HS-27A (cell line): ENCODE results near the gene SMIM33.
"Not testable (repeated sequence)": the region's sequence is repeated elsewhere in the genome, so short reads cannot be mapped to it uniquely, and the experiment has no call there.

Source experiments
- DNase-seq: peaks from one replicate; pipeline ENCODE4 v3.0.0-alpha.2; 2012; ENCODE audit warnings: low read depth, missing footprints

SMIM33 gene

DNA sequence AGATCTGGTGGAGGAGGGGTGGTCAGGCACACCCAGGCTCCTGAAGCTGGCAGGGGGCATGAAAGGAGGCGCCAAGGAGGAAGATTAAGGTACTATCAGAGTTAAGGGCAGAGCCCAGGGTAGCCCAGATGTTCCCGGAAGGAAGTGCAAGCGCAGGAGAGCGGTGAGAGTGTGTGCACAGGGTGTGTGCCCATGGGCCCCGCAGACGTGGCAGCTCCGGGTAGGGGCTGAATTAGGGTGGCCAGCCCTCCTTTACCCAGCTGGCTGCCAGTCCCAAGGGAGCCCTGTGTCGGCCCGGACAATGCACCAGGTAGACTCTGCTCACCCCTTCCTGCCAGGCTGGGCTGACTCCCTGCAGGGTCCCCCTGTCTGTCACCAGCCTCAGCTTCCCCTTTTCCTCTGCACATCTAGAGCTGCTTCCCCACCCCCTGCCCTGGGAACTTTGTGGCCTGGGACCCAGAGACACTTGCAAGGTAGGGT is at the start of gene SMIM33:
SMIM33 (plus strand) TSS at position 184 of the 480 bp plus-strand sequence; CDS start at position 302, 118 bp downstream.
- no peak for DNase-seq

DNA sequence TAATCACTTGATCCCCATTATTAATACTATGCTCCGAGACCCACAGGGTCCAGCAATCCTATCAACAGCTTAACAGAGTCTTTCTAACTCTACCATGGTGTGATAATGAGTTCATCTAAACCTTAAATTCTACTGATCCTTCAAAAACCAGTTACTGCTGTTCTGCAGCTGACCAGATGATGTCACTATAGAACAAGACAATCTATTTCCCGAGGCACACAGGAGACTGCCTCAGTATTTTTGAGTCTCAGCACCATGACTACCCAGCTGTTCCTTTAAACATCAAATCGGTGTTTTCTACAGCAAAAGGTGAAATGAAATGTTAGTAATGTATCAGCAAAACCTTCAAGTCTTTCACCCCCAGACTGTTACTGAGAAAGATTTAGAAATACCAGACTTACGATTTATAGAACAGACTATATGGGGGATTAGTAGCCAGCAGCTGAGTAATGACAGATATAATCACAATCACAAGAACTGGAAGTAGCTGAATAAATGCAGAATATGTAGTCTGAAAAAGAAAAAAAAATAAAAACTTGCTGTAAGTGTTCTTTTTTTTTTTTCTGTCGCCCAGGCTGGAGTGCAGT is 48.4 kb upstream of the SMIM33 start:
- DNase-seq: no peak

DNA sequence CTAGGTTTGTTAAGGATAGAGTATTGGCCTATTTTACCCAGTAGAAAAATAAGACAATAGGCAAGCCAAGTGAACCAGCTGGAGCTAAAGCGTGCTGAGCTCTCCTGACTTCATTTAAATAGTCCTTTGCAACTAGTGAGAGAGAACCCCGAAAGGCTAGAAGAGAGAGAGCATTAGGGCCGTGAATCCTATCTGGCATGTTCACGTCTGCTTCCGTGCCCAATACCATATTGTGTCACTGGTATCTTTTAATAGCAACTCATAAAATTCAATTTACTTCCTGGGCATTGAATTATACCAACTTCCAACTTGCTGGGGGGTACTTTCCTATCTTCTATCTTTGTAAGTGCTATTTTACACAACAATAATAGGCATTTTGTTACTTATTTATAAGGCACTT is 45.3 kb upstream of the SMIM33 start:
- DNase-seq: no peak

DNA sequence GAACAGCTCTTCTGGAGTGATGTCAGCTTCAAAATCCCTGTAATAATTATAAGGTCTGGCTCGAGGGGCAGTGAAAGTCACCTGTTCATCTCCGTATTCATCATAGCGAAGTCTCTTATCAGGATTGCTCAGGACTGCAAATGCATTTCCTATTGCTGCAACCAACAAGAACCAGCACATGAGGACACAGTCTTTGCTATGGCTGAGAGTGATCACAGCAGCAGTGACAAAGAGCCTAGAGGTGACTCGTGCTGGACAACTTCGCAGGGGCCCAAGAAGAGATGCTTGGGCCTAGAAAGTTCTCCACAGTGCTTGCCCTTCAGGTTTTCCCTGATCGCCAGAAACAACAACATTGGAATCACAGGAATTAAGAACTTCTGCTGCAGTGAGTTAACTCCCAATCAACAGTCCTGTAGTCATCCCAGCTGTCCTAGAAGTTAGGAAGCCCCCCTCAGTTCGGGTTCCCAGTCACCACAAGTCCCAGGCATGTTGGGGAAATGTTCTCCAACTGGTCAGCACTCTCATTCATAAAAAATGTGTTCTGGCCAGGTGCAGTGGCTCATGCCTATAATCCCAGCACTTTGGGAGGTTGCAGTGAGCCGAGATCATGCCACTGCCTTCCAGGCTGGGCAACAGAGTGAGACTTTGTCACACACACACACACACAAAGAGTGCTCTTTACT is 44.5 kb upstream of the SMIM33 start:
- no peak for DNase-seq

DNA sequence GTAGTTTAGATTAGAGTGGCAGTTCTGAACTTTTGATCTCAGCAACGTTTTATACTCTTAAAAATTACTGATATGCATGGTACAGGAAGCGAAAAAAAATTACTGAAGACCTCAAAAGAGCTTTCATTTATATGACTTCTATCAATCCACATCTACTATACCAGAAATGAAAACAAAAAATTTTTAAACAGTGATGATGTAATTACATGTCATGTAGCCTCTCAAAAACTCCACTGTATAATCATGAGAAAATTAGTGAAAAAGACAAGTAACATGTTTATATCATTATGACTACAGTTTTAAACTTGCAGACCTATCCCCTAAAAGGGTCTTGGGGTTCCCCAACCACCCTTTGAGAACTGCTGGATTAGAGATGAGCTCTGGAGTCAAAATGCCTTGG is 40.8 kb upstream of the SMIM33 start:
- DNase-seq: no peak

DNA sequence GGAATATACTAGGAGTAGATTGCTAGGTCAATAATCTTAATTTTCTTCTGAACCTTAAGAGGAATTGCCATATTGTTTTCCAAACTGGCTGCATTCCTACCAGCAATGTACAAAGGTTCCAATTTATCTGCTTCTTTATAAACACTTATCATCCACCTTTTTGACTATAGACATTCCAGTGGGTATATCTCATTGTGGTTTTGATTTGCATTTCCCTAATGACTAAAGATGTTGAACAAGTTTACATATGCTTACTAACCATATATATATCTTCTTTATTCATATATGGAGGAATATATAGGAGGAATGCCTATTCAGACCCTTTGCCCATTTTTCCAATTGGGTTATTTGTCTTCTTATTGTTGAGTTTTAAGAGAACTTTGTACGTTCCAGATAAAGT is 39.1 kb upstream of the SMIM33 start:
- no peak for DNase-seq

DNA sequence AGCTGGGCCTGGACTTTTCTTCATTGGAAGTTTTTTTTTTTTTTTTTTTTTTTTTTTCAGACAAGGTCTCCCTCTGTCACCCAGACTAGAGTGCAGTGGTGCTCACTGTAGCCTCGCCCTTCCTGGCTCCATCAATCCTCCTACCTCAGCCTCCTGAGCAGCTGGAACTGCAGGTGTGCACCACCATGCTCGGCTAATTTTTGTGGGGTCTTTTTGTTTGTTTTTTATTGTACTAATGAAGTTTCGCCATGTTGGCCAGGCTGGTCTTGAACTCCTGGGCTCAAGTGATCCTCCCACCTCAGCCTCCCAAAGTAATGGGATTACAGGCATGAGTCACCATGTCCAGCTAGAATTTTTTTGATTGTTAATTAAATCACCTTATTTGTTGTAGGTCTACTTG is 35.1 kb upstream of the SMIM33 start:
- no peak for DNase-seq

DNA sequence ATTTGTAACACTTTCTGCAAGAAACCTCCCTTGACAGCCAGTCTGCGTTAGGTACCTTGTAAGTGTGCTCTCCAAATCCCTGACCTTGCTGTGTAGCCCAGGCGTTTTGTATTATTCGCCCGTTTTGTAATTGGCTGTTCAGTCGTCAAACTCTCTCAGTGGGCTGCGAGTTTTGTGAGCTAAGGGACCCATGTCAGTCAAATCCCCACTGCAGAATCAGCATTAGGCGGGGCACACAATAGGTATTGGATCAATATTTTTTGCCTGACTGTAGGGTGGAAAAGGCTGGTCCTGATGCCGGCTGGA is 32.1 kb upstream of the SMIM33 start:
- no peak for DNase-seq

DNA sequence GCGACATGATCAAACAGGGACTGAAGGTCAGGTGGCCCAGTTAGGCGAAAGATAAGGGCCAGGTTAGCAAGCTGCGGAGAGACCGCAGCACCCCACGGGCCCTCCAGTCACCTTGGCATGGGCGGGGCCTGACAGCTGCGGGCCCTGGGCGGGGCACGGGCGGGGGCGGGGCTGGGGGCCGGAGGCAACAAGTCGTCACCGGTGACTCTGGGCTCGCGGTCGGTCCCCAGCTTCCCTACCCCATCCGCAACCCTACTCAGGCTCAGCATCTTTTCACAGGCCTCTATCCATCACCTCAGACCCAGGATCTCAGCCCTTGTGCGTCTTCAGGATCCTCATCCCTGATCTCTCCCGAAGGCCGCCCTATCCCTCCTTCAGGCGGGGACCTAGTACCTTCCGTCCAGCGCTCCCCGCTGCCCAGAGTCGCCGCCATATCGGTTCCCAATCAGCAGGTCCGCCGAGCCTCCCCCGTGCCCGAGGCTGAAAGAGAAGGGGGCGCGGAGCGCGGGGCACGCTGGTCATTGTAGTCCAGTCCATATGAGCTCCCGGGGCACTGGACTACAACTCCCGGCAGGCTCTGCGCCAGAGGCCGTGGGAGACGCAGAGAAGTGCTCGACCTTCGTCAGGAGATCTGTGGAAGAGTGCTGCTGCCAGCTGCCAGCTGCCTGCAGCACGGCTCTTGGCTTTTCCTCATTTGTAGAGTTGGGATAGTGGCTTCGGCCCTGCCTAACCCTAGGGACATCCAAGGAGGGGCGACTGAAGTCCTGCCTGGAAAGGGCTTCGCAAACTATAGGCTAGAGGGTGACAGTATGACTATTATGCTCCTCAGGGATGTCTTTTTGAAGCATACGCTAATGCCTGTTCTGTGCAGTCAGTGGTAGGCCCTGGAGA is 31.5 kb upstream of the SMIM33 start, which contains the start of gene DNAJC18:
DNAJC18 (minus strand) TSS at position 513 of the 891 bp plus-strand sequence; CDS start at position 433, 80 bp downstream.
- DNase-seq: no peak

DNA sequence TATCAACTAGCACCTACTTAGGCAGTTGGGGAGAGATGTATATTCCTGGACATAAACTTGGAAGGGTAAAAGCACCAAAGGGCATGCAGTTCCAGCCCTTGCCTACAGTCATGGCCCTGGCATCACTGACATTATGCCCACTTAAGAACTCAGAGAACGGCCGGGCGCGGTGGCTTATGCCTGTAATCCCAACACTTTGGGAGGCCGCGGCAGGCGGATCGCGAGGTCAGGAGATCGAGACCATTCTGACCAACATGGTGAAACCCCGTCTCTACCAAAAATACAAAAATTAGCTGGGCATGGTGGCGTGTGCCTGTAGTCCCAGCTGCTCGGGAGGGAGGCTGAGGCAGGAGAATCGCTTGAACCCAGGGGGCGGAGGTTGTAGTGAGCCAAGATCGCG is 30.4 kb upstream of the SMIM33 start:
- not testable (repeated sequence) for DNase-seq

DNA sequence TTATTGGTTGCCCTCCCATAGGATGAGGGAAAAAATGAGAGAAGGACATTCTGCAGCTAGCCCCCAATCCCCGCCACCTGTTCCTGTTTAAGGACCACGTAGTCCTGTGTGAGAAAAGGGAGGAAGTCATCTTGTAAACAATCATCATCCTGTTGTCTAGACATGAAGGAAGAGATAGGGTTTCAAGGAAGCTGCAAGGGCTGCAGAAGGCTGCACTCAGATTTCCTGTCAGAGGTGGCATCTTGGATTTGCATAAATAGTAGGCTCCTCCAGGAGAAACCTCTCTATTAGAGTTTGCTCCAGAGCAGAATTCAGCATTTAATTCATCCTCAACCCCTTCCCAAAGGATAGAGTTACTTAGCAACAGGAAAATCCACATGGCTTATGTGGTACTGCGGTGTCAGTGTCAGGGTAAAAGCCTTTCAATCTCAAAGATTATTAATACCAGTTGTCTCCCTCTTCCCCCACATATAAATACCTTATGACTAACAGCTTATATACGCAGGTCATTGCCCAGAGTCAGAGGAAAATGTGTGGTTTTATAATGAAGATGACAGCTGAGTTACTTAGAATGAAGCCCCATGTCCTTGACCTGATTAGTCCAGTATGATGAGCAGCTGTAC is 26.9 kb upstream of the SMIM33 start:
- DNase-seq: no peak

DNA sequence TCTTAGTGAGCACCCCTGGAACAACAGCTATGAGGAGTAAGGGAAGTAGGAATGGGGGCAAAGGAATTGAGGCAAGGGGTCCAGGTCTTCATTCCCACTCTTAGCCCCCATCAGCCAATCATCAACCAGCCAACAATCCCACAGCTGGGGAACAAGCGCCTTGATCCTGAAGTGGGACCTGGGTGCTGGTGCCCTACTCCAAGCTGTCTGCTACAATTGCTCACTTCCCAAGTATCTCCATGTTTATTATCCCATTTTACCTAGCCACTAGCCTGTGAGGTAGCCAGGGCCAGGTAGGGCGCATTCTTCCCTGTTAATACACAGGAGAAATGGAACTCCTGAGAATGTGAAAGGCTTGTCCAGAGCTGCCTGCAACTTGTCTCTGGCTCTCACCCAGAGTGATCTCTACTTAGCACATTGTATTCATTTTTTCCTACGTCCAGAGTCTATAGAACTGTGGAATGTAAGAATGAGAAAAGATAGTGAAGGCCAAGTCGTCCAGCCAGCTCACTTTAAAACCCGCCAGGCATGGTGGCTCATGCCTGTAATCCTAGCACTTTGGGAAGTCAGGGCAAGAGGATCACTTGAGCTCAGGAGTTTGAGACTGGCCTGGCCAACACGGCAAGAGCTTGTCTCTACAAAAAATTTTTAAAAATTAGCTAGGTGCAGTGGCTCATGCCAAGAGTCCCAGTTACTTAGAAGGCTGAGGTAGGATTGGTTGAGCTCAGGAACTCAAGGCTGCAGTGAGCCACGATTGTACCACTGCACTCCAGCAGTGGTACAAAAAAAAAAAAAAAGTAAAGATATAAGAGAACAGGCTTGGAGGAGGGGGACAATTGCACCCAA is 25.3 kb upstream of the SMIM33 start:
- DNase-seq: no peak

DNA sequence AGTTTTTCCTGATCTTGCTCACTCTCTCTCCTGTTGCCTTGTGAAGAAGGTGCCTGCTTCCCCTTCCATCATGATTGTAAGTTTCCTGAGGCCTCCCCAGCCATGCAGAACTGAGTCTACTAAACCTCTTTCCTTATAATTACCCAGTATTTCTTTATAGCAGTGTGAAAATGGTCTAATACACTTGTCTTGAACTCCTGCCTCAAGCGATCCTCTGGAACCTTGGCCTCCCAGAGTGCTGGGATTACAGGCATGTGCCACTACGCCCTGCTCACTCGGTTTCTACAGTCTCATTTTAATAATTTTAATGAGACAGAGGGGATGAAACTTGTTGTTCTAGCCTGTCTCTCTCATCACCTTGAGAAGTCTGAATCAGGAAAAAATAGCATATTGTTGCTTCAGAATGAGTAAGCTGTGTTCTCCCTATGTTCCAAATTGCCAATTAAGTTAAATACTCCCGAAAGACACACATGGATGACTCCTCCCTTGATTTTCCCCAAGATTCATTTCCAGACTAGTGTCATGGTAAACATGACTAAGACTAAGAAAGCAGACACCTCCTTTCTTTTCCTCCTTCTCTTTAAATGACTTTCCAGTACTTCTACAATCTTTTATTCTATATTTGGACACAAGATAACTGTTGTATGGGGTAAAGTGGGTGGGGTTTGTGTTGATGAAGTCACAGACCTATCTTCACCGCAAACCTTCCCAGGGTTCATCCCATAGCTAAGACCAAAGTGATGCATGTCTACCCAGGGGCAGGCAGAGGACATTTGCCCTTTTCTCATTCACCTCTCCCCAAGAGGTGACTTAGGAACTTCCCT is 23.6 kb upstream of the SMIM33 start:
- DNase-seq: no peak

DNA sequence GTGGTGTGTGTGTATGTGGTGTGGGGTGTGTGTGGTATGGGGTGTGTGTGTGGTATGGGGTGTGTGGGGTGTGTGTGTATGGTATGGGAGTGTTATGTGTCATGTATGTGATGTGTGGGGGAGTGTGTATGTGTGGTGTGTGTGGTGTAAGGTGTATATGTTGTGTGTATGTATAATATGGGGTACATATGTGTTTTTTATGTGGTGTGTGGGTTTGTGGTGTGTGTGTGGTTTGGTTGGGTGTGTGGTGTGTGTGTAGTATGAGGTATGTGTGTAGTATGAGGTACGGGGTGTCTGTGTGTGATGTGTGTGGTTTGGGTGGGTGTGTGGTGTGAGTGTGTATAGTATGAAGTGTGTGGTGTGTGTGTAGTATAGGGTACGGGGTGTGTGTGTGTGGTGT is 19.6 kb upstream of the SMIM33 start:
- DNase-seq: no peak

DNA sequence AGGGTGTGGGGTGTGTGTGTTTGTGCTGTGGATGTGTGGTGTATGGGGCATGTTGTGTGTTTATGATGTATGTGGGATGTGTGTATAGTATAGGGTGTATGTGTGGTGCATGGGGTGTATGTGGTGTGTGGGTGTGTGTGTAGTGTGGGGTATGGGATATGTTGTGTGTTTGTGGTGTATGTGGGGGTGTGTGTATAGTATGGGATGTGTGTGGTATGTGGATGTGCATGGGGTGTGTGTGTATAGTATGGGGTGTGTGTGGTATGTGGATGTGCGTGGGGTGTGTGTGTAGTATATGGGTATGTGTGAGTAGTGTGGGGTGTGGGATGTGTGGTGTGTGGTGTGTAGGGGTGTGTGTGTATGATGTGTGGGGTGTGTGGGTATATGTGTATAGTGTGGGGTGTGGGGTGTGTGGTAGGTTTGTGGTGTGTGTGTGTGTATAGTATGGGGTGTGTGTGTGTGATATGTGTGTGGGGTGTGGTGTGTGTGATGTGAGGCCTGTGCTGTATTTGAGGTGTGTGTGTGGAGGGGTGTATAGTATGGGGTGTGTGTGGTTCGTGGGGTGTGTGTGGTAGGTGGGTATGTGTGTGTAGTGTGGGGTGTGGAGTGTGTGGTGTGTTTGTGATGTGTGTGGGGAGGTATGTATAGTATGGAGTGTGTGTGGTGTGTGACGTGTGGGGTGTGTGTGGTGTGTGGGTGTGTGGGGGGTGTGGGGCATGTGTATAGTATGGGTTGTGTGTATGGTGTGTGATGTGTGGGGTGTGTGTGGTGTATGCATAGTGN is 18.7 kb upstream of the SMIM33 start:
- no peak for DNase-seq

DNA sequence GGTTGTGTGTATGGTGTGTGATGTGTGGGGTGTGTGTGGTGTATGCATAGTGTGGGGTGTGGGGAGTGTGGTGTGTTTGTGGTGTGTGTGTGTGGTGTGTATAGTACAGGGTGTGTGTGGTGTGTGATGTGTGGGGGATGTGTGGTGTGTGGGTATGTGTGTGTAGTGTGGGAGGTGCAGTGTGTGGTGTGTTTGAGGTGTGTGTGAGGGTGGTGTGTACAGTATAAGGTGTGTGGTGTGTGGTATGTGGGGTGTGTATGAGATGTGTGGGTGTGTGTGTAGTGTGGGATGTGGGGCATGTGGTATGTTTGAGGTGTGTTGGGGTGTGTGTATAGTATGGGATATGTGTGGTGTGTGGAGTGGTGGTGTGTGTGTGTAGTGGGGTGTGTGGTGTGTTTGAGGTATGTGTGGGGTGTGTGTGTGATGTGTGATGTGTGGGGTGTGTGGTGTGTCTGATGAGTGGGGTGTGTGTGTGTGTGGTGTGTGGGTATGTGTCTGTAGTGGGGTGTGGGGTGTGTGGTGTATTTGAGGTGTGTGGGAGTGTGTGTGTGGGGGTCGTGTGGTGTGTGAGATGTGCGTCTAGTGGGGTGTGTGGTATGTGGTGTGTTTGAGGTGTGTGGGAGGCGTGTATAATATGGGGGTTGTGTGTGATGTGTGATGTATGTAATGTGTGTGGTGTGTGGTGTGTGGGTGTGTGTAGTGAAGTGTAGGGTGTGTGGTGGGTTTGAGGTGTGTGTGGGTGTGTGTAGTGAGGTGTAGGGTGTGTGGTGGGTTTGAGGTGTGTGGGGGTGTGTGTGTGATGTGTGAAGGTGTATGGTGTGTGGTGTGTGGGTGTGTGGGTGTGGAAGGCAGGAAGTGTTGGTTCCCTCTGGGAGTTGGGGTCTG is 16.9 kb upstream of the SMIM33 start:
- no peak for DNase-seq

DNA sequence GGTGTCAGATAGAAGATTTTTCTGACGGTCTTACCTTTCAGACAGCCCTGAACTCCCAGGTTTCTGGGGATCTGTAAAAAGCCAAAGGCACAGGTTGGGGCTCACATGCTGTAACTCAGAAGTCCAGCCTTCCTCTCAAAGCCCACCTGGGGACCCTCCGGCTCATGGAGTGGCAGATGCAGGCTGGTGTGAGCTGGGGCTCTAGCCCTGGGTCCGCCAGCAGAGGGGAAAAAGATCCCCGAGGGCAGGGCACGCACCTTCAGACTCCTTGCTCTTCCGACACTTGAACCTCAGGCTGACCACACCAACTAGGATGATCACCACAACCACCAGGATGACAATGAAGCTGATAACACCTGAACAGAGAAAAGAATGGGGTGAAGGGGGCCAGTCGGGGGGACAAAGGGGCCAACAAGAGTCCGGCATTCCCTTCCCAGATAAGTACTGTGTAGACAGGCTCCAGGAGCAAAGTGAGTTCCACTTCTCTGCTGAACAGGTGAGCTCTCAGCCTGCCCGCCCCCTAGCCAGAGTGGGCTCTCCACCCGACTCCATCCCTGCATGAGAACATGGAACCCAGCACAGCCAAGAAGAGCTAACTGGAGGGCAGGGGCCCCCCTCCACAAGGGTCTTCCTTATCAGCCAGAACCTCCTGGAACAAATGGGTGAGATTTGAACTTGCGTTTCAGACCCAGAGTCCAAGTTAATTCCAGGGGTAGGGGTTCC is 16.1 kb upstream of the SMIM33 start:
- no peak for DNase-seq

DNA sequence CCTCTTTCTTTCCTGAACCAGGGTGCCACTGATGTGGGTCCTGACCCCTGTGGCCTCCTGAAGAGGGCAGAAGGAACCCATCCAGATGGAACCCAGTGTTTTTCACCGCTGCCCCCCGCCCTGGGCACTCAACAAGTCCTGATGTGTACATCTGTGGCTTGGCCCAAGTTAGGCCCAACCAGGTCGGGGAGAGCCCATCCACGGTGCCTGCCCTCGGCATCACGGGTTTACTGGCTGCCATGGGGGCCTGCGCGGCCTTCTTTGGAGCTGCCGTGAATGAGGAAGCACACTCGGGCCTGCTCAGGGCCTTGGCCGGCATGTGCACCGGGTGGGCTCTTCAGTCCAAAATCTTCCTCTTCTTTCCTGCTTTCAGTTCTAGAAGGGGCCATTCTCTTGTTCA is 14.0 kb upstream of the SMIM33 start:
- no peak for DNase-seq
